ENCODE results near the gene DCST2.

Gene DCST2

GRCh38 chr1:155052439-155053395 is 19.1 kb upstream of the DCST2 start:
- TF ChIP-seq CTCF (IDR thresholded peaks at IDR 0.05; ENCODE audit: borderline replicate concordance, extremely low read depth, low read length, poor library complexity, severe bottlenecking) (peak; percentile 29), EZH2 (IDR thresholded peaks at IDR 0.05; ENCODE audit: borderline replicate concordance, low read depth, low read length, severe bottlenecking) (no peak)
- H3K4me1 ChIP-seq (ENCODE audit: insufficient read depth, low read length): peaks cover 15% of the 10 kb centered on the region
- peaks cover 15% of the 10 kb centered on the region for H4K20me1 ChIP-seq (ENCODE audit: insufficient read depth, low read length)
- no peaks in the 10 kb centered on the region for H3K79me2 ChIP-seq (ENCODE audit: insufficient read depth, low read length)
- no peak for DNase-seq
- no peak for ATAC-seq (ENCODE audit: insufficient read depth, low read depth)
- H3K27me3 ChIP-seq (ENCODE audit: insufficient read depth, low read length, poor library complexity): peaks cover 35% of the 10 kb centered on the region
- H3K9me3 ChIP-seq (ENCODE audit: insufficient read depth, low read length, severe bottlenecking): no peaks in the 10 kb centered on the region
- H2AFZ ChIP-seq (ENCODE audit: low read depth, low read length): no peak overlapping the region
- no peak overlapping the region for H3K4me3 ChIP-seq (ENCODE audit: low read depth in 1 of 2, low read length in 2 of 2)
- H3K27ac ChIP-seq (ENCODE audit: low read length): no peak overlapping the region
- 0 out of 2 replicates have a peak overlapping the region, but pooled peaks have one; percentile 73 for H3K4me2 ChIP-seq (ENCODE audit: insufficient read depth, low read length)
- H3K36me3 ChIP-seq (ENCODE audit: insufficient read depth, low read length): no peaks in the 10 kb centered on the region
- no peak overlapping the region for H3K9ac ChIP-seq (ENCODE audit: low read depth, low read length)

GRCh38 chr1:155051777-155052398 is 18.3 kb upstream of the DCST2 start:
- Histone ChIP-seq H3K79me2 (ENCODE audit: insufficient read depth, low read length) (no peaks in the 10 kb centered on the region), H3K9ac (ENCODE audit: low read depth, low read length) (peak overlapping the region; percentile 42; the same call in 1 of the 2 replicates), H3K4me2 (ENCODE audit: insufficient read depth, low read length) (peak overlapping the region; percentile 73), H3K27ac (ENCODE audit: low read length) (no peak overlapping the region), H3K4me3 (ENCODE audit: low read depth in 1 of 2, low read length in 2 of 2) (peak overlapping the region in 1 of 2 experiments; percentile 52; a peak in 2 of 4 replicates), H3K4me1 (ENCODE audit: insufficient read depth, low read length) (peaks cover 15% of the 10 kb centered on the region), H3K27me3 (ENCODE audit: insufficient read depth, low read length, poor library complexity) (peaks cover 31% of the 10 kb centered on the region), H3K36me3 (ENCODE audit: insufficient read depth, low read length) (no peaks in the 10 kb centered on the region), H2AFZ (ENCODE audit: low read depth, low read length) (0 out of 2 replicates have a peak overlapping the region, but pooled peaks have one; percentile 13), H4K20me1 (ENCODE audit: insufficient read depth, low read length) (peaks cover 15% of the 10 kb centered on the region), H3K9me3 (ENCODE audit: insufficient read depth, low read length, severe bottlenecking) (no peaks in the 10 kb centered on the region)
- ATAC-seq (ENCODE audit: insufficient read depth, low read depth) (no peak), DNase-seq (no peak)
- TF ChIP-seq EZH2 (IDR thresholded peaks at IDR 0.05; ENCODE audit: borderline replicate concordance, low read depth, low read length, severe bottlenecking) (no peak), CTCF (IDR thresholded peaks at IDR 0.05; ENCODE audit: borderline replicate concordance, extremely low read depth, low read length, poor library complexity, severe bottlenecking) (no peak)

- H3K4me3 ChIP-seq (ENCODE audit: low read depth in 1 of 2, low read length in 2 of 2): peak overlapping the region in 1 of 2 experiments; percentile 52; a peak in 2 of 4 replicates
- peaks cover 31% of the 10 kb centered on the region for H3K27me3 ChIP-seq (ENCODE audit: insufficient read depth, low read length, poor library complexity)
- ATAC-seq (ENCODE audit: insufficient read depth, low read depth) (no peak), DNase-seq (no peak)
- H3K4me2 ChIP-seq (ENCODE audit: insufficient read depth, low read length): peak overlapping the region; percentile 73
- H3K79me2 ChIP-seq (ENCODE audit: insufficient read depth, low read length): no peaks in the 10 kb centered on the region
- peaks cover 10% of the 10 kb centered on the region for H4K20me1 ChIP-seq (ENCODE audit: insufficient read depth, low read length)
- peaks cover 15% of the 10 kb centered on the region for H3K4me1 ChIP-seq (ENCODE audit: insufficient read depth, low read length)
- H3K27ac ChIP-seq (ENCODE audit: low read length): no peak overlapping the region
- no peaks in the 10 kb centered on the region for H3K9me3 ChIP-seq (ENCODE audit: insufficient read depth, low read length, severe bottlenecking)
- no peaks in the 10 kb centered on the region for H3K36me3 ChIP-seq (ENCODE audit: insufficient read depth, low read length)
- H3K9ac ChIP-seq (ENCODE audit: low read depth, low read length): peak overlapping the region; percentile 42
- H2AFZ ChIP-seq (ENCODE audit: low read depth, low read length): 0 out of 2 replicates have a peak overlapping the region, but pooled peaks have one; percentile 13
- TF ChIP-seq CTCF (IDR thresholded peaks at IDR 0.05; ENCODE audit: borderline replicate concordance, extremely low read depth, low read length, poor library complexity, severe bottlenecking) (no peak), EZH2 (IDR thresholded peaks at IDR 0.05; ENCODE audit: borderline replicate concordance, low read depth, low read length, severe bottlenecking) (peak; percentile 55)
Observed at GRCh38 chr1:155051342-155051776, 17.8 kb upstream of the DCST2 start.
